Amygdala (tissue), 56 donors: Measurements from ENCODE around the gene ZBTB24.

ENCODE experiments used
- DNase-seq, 56 donors: peaks; one replicate each; lab custom pipeline; 2025; lab: John Stamatoyannopoulos, UW

Gene ZBTB24

DNA sequence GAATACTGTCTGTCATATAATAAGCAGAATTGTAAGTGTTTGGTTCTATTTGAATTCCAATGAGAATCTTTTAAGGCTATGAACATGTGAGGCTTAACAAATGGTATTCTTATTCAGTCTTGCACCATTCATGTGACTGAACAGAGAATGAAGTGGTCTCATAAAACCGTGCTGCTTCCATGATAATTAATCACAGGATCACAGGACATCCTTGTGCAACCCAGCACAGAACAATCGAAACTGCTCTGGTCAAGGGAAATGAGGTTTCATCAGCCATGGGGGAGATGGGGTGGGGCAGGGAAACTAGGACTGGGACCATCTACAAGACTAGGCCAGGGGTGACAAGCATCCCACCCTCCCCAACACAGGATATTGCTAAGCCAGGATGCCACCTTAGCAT is 48.6 kb downstream of the ZBTB24 start:
- no peak for DNase-seq

DNA sequence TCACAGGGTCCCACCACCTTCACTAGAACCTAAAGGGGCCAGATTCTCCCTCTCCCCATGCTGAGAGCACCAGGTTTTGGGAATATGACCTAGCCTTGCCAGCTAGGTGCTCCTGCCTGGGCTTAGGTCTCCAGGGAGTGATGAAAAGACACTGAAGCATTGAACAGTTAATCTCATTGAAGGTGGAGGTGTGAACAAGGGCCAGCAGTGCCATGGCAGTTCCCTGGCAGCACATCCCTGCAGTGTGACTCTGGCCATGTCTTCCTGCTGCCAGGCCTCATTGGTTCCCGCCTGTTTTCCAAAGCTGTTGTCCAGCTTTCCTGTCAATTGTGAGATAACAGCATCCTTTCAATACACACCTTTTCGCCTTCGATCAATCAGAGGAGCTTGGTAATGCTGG is 53.5 kb downstream of the ZBTB24 start:
- no peak for DNase-seq

DNA sequence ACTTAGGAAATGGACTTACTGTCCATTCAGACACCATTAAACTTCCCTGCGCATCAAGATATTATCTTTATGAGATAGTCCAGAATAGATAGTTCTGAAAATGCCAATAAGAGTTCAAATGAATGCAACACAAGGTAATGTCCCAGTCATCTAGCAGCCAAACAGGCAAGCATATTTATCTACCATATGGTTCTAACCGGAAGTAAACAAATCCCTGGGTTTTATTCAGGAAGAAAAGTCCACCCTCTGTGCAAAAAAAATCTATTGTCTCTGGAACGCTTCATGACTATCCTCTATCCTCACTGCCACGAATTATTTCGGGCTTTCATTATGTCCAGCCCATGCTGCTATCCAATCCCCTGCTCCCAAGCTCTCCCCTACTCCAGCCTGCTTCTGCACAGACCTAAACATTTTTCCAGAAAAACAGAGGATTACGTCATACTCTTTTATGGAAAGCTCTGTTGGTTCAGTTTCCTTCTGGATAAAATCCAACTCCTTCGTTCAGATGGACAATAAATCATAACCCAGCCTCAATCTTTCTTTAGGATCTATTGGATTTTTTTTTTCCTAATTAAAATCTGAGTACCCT is 54.0 kb downstream of the ZBTB24 start:
- no peak for DNase-seq

DNA sequence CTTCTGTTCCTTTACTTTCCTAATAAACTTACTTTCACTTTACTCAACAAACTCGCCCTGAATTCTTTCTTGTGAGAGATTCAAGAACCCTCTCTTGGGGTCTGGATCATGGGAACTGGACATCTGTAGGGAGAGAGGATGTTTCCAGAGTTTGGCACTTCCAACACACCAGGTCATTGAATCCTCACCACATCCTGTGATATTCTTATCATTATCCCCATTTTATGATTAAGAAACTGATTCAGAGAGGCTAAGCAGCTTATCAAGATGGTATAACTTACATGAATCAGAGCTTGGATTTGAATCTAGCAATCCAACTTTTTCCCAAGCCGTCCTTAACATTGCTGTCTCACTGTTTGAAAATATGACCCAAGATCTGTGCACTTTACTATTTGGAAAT is 58.1 kb downstream of the ZBTB24 start:
- no peak for DNase-seq

DNA sequence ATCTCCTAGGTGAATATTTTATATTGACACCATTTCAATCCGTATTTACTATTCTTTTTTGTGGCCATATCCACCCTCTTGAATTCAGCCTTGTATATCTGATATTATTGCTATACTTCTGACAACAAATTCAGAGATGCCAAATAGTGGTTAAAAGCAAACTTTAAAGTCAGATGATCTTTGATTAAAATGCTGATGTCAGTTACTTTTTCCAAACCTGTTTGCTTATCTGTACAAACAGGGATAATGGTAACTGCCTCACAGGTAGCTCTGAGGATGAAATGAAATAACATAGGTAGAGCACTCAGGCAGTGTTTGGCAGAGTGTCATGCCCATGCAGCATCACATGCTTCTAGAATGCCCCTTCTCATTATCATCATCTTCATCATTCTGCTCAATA is 61.8 kb downstream of the ZBTB24 start:
- no peak for DNase-seq

DNA sequence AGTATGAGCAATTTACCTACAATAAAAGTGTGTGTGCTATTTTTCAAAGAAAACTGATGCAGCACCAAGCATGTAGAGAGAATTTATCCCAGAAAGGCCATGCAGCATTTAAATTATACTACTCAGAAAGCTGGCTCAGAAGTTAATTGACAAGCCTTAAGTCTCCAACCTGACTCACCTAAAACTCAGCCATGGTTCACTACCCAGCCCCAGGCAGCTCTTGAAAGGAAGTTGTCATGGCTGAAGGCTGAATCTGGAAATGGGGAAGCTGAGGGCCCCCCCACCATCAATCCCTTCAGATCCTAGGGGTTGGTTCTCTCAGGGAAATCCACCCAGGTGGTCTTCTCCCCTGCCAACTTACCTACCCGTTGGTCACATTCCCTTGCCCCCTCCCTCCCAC is 62.3 kb downstream of the ZBTB24 start:
- DNase-seq: no peak

DNA sequence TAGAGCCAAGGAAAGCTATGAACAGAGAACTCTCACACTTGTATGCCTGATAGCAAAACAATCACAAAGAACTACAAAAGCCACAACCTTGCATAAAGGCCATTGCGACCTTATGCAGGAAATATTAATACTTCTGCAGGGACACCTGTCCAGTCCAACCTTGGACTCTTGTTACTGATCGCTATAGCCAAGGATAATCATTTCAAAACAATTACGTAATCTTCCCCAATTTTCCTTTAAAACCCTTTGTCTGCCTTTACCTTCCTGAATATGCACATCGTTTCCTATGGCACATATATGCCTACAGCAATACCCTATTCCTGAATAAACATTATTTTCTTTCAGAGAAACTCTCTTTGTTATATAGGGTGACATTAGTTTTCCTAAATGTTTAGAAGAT is 65.4 kb downstream of the ZBTB24 start:
- no peak for DNase-seq
